HG03469 (cell line): Measurements from ENCODE around the gene GPR52.

Experiments used
- ATAC-seq: cut with Tn5 transposase; IDR thresholded peaks from one replicate; pipeline ENCODE4 v1.9.1; 2021; ENCODE audit warnings: mild to moderate bottlenecking, moderate library complexity, moderate number of reproducible peaks; ENCODE audit not compliant: unreplicated experiment

GPR52 gene

DNA sequence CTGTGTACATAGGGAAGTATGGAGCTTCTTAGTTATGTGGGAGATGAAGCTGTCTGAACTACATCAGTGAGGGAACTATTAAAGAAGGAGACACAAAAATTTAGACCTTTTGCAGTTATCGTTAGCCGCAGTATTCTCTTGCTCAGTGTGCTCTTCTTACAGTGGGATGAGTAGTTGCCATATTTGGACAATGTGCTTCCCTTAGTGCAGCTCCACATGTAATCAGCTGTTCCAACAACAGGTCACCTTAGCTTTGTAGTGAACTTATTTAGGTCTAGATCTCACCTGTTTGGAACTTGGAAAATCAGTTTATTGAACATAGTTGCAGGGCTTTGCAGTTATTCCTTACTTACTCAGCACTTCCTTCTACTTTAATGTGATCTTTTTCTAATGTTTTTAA is 18.1 kb downstream of the GPR52 start:
- ATAC-seq: no peak

DNA sequence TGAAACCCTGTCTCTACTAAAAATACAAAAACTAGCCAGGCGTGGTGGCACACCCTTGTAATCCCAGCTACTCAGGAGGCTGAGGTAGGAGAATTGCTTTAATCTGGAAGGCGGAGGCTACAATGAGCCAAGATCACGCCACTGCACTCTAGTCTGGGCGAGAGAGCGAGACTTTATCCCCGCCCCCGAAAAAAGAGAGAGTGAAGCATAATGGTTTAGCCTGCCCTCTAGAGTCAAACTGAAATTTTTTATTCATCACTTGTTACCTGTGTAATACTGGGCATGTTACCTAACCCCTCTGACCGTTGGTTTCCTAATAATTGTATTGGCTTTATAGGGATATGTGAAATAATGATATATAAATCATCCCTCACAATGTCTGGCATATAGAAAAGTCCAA is 18.8 kb downstream of the GPR52 start:
- no peak for ATAC-seq

DNA sequence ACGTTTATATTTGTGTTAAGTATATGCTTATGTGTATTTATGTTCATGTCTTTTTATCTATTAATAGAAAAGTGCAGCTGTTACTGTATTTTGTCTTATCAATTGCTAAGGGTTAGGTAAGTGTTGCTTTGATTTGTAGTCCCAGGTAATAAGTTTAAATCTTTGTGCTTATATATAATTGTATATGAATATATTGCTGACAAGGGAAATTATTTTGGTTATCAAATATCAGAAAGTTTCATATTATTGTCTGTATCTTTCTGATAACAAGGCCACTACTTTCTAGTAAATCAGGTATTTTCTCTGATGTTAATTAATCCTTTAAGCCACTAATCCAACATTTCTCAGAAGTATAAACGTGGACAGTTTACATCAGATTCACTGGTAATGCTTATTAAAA is 21.3 kb downstream of the GPR52 start:
- ATAC-seq: no peak

DNA sequence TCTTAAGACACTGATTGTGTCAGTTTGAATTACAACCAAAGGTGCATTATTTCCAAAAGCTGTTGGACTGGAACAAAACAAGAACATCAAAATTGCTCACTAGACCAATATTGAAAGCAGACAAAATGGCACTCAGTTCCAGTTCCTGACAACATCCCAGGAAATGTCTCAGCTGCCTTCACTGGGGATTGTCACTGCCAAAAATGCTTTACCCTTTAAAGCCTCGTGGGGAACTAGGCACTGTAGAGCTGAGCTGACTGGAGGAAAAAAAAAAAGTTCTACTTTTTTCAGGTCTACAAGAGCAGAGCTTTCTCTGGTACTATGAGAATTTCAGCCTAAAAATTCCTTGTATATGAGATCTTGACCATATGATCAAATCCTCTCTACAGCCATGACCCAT is 21.9 kb downstream of the GPR52 start:
- no peak for ATAC-seq

DNA sequence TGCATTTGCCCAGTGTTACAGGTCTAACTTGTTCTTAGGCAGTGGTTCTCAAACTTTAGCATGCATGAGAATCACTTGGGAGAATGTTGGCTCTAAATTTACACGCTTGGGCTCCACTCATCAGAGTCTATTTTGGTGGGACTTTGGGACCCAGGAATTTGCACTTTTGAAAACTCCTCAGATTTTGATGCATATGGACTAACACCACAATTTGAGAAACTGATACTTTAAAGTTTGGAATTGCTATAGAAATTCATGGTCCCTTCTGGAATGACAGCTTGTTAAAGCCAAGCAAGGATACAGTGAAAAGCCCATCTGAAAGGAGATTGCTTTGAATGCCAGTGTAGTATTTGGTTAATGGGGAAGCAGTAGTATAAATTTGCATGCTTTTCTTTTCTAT is 31.5 kb downstream of the GPR52 start:
- no peak for ATAC-seq

DNA sequence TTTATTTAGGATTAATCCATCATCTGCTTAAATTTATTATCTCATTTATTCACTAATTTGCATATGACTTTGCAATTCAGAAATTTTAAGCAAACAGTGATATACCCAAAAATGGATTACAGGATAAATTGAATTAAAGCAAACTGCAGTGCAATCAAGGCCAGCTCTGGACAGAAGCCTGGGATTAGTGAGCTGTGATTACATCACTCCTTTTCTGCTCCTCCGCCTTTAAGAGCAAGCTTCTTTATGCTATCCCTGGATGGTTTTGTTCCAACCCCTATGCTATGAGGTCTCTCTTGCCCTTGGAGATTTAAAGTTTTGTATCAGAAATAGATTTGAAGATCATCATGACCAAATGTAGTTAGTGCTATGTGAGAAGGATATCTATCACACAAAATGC is 32.6 kb downstream of the GPR52 start:
- no peak for ATAC-seq

DNA sequence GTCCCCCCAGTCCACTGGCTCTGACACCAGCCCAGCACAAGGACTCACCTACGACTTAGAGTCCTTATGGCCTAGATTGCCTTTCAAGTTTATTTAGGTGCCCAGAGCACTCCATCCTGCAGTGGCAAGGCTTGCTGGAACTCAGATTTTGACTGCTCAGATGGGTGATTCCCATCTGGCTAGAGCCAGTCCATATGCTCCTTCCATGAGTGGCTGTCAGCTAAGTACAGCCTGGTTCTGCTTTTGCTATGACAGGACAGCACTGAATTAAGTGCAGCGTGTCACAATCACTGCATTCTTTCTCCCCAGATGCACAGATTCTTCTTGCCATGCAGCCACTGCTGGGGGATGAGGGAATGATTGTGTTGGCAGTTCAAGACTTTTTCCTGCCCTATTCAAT is 43.8 kb downstream of the GPR52 start:
- ATAC-seq: no peak

DNA sequence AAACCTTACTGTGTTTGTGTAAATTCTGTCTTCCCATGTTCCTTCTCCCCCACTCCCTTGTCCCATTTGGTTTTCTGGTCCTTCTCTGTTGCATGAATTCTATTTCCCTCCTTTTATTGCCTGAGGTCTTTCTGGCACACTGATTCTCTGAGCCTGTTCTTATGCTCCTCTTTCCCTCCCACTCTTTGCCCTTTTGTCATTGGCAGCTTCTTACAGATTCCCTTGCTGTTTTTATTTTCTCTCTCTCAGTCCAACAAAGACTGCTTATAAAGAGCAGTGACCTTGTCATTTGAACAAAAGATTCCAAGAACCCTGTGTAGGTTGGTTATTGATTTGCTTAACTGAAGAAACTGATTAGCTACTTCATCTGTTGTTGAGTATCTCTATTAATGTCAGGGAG is 49.7 kb downstream of the GPR52 start:
- no peak for ATAC-seq
